ENCODE data around the gene SDE2. TPM values are rescaled to one million over a fixed set of nuclear protein-coding genes. Genes with fewer than 3 reads are reported as not detected.

Gene SDE2
- total RNA-seq, 1 donor from 2014 or later = 18.4 TPM

GRCh38 chr1:225950905-225951497 is 48.1 kb downstream of the SDE2 start:
- ATAC-seq (no peak), DNase-seq (no peak)
- no peaks in the 10 kb centered on the region for H3K9me3 ChIP-seq
- H3K4me3 ChIP-seq = no peak overlapping the region
- H3K36me3 ChIP-seq = no peaks in the 10 kb centered on the region
- no peaks in the 10 kb centered on the region for H3K4me1 ChIP-seq
- intact Hi-C loops (cut with DNase I) = no loop called here
- no peak for TF ChIP-seq CTCF (IDR thresholded peaks at IDR 0.05)
- H3K27me3 ChIP-seq (ENCODE audit: low read depth) = no peaks in the 10 kb centered on the region
- no peak overlapping the region for H3K27ac ChIP-seq

DNA sequence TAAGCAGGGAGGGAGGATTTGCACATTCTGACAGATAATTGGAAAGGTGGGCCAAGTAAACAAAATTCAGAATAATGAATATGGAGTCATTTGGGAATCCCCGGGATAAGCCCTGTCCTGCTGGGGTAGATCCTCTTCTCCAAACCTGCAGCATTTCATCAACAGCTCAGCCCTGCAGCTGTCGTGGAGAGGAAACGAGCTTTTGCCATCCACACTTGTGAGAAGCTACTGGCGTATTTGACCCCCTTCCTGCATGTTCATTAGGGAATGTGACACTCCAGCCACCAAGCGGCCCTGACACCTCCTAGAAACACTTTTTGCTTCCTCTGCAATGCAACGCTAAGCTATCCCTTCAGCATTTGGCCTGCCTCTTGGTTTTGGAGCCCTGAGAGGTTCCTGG is 50.1 kb downstream of the SDE2 start:
- TF ChIP-seq CTCF (IDR thresholded peaks at IDR 0.05) = no peak
- H3K4me3 ChIP-seq = no peak overlapping the region
- DNase-seq (no peak), ATAC-seq (no peak)
- H3K27ac ChIP-seq = no peak overlapping the region
- H3K4me1 ChIP-seq = no peaks in the 10 kb centered on the region
- intact Hi-C loops (cut with DNase I) = no loop called here
- H3K9me3 ChIP-seq = no peaks in the 10 kb centered on the region
- H3K27me3 ChIP-seq (ENCODE audit: low read depth) = no peaks in the 10 kb centered on the region
- no peaks in the 10 kb centered on the region for H3K36me3 ChIP-seq

- intact Hi-C loops (cut with DNase I) = no loop called here
- Histone ChIP-seq H3K9me3 (no peaks in the 10 kb centered on the region), H3K36me3 (no peaks in the 10 kb centered on the region), H3K27ac (no peak overlapping the region), H3K4me3 (no peak overlapping the region), H3K27me3 (ENCODE audit: low read depth) (no peaks in the 10 kb centered on the region), H3K4me1 (peaks cover 2% of the 10 kb centered on the region)
- no peak for TF ChIP-seq CTCF (IDR thresholded peaks at IDR 0.05)
- no peak for ATAC-seq
- DNase-seq = no peak
These were observed 52.3 kb downstream of the SDE2 start for GRCh38 chr1:225946803-225947202.

DNA sequence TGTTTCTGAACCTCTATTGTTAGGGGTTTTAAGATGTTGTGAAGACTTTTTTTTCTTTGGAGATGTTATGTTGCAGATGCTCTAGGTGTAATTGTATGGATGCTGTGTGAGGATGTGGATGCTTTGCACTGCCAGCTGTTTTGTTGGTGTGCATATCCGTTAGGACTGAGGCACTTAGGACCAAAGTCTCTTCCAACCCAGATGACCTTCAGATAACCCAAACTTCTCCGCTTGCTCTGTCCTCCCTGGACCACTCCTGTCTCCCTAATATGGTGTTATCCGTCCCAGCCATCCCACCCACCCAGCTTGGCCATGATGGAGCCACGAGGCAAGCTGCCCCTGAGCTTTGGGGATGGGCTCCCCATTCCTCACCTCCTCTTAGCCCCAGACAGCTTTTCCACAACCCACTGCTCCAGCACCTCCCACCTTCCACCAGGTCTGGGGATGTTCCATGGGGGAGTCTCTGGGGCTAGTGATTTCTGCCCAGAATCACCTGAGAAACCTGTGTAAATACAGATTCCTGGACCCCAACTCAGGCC is 53.0 kb downstream of the SDE2 start:
- ATAC-seq (no peak), DNase-seq (no peak)

DNA sequence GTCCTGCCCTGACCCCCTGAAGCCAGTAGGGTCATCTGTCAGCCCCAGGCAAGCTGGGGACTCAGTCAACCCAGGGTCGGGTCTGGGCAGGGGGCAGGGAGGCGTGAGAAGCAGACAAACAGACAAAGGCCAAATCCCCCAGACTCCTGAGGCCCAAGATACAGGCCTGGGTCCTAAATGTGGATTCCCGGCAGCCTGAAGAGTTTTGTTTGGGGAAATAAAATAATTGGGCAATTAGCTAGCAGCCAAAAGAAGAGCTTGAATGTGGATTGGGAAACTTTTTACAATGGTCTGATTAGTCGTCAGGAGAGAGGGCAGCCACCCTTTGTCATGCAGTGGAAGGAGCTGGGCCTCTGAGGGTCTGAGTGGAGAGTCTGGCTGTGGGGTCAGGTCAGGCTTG is 53.6 kb downstream of the SDE2 start:
- Histone ChIP-seq H3K9me3 (no peaks in the 10 kb centered on the region), H3K27me3 (ENCODE audit: low read depth) (no peaks in the 10 kb centered on the region), H3K36me3 (no peaks in the 10 kb centered on the region), H3K4me3 (no peak overlapping the region), H3K27ac (no peak overlapping the region), H3K4me1 (peaks cover 14% of the 10 kb centered on the region)
- intact Hi-C loops (cut with DNase I) = no loop called here
- DNase-seq (no peak), ATAC-seq (no peak)
- no peak for TF ChIP-seq CTCF (IDR thresholded peaks at IDR 0.05)

More for the DNA sequence above, 53.0 kb downstream of the SDE2 start:
- Histone ChIP-seq H3K9me3 (no peaks in the 10 kb centered on the region), H3K36me3 (no peaks in the 10 kb centered on the region), H3K4me3 (no peak overlapping the region), H3K4me1 (peaks cover 9% of the 10 kb centered on the region), H3K27ac (no peak overlapping the region), H3K27me3 (ENCODE audit: low read depth) (no peaks in the 10 kb centered on the region)
- intact Hi-C loops (cut with DNase I) = no loop called here
- TF ChIP-seq CTCF (IDR thresholded peaks at IDR 0.05) = no peak
